H1 (cell line): Measurements from ENCODE around the gene CACUL1. TPM values are rescaled to one million over a fixed set of nuclear protein-coding genes. Genes with fewer than 3 reads are reported as not detected.

Source experiments
- BRCA1 ChIP-seq: IDR thresholded peaks from 2 replicates; pipeline ENCODE4 v1.6.1; 2012; ENCODE audit warnings: low read depth, low read length, improper control_type of control experiment
- JUN ChIP-seq: IDR thresholded peaks from 2 replicates; pipeline ENCODE4 v1.6.1; 2011; ENCODE audit warnings: low read depth, mild to moderate bottlenecking, improper control_type of control experiment, low read length
- RBBP5 ChIP-seq: IDR thresholded peaks from 2 replicates; pipeline ENCODE4 v1.7.1; 2012; ENCODE audit warnings: low read depth, mild to moderate bottlenecking, inconsistent platforms, low read length, moderate library complexity, borderline replicate concordance
- polyA plus RNA-seq, 7 experiments: library from polyadenylated mRNA; depleted of rRNA in 3 of 7; stranded (reverse) in 5 of 7; unstranded in 2 of 7; fragments of >200 nt in 5 of 7; fragments of 200-250 nt in 2 of 7; gene quantifications; 1 replicate in 5 of 7; 2 replicates in 1 of 7; 4 replicates in 1 of 7; pipeline versions ENCODE4 v1.2.1 to v1.2.3, GENCODE V29; 2011 to 2013; ENCODE audit warnings: missing spikeins in 2 of 7, mixed read lengths in 2 of 7
- total RNA-seq: library from RNA; stranded (reverse); fragmentation: NEBNext Ultra II Directional; extraction: Animal tissue kit (Norgen Biotek cat#: 25700); gene quantifications from 2 replicates; pipeline ENCODE4 v1.2.1, GENCODE V29; 2021

CACUL1 gene
- total and polyA plus RNA-seq, 2 of the 8 experiments (the other 6 are each of a cell fraction or from before 2014, with no cell fraction given), result 6.5 to 34.2 TPM

- TF ChIP-seq BRCA1 (no peak), RBBP5 (no peak), JUN (no peak)
These were observed 112.5 kb downstream of the CACUL1 start (continued) for GRCh38 chr10:118642228-118642627.
